Posterior cingulate gyrus (tissue), 11 donors: ENCODE data around the gene CTNNA2.

ENCODE experiments used
- DNase-seq, 10 donors: peaks; one replicate each; pipeline versions ENCODE4 v3.0.0 to v3.0.0-alpha.2; 2020 to 2021; ENCODE audit warnings: mixed read lengths in 3 of 10
- intact Hi-C: fragments of 100-400 bp; cut with DNase I; formaldehyde crosslinking; loops from one replicate; pipeline ENCODE4 v1.15.1; 2023

The CTNNA2 gene

GRCh38 chr2:79964966-79965365 lies 452.1 kb downstream of the CTNNA2 start:
- DNase-seq, result no peak
- intact Hi-C loops, result no loop called here

DNA sequence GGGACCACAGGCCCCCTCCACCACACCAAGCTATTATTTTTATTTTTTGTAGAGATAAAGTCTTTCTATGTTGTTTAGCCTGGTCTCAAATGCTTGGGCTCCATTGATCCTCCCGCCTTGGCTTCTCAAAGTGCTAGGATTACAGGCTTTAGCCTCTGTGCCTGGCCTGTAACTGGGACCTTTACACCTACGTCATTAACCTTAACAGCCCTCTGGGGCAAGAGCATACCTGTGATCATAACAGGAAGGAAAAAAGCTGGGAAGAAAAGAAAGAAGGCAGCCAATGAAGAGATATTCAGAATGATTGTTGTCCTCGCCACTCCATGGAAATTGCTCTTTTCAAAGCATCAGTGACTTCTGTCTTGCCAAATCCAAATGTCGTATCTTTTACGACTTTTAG lies 453.5 kb downstream of the CTNNA2 start:
- peak in 1 of 10 donors; percentile 42 for DNase-seq
- intact Hi-C loops, result no loop called here

GRCh38 chr2:79966882-79967281 lies 454.0 kb downstream of the CTNNA2 start:
- intact Hi-C loops, result no loop called here

GRCh38 chr2:79971807-79972206 lies 459.0 kb downstream of the CTNNA2 start:
- DNase-seq, result peak in 1 of 10 donors; percentile 47
- intact Hi-C loops, result no loop called here

More at GRCh38 chr2:79966882-79967281, 454.0 kb downstream of the CTNNA2 start:
- no peak for DNase-seq

GRCh38 chr2:79972661-79973060 lies 459.8 kb downstream of the CTNNA2 start:
- intact Hi-C loops, result no loop called here
- DNase-seq, result no peak

- DNase-seq, result no peak
- intact Hi-C loops, result no loop called here
These were observed 463.1 kb downstream of the CTNNA2 start for GRCh38 chr2:79975791-79976565.

GRCh38 chr2:79977792-79978191 lies 464.9 kb downstream of the CTNNA2 start:
- intact Hi-C loops, result no loop called here
- DNase-seq, result peak in 1 of 10 donors; percentile 62

GRCh38 chr2:79980116-79980515 lies 467.3 kb downstream of the CTNNA2 start:
- DNase-seq, result no peak

GRCh38 chr2:79980816-79981215 lies 468.0 kb downstream of the CTNNA2 start:
- intact Hi-C loops, result loop anchor here (2.0 kb wide), 1 partner anchor 44 kb away; no protein-coding TSS in a partner anchor
- DNase-seq, result no peak

More at GRCh38 chr2:79980116-79980515, 467.3 kb downstream of the CTNNA2 start:
- intact Hi-C loops, result loop anchor here (2.0 kb wide), 1 partner anchor 43 kb away; no protein-coding TSS in a partner anchor

DNA sequence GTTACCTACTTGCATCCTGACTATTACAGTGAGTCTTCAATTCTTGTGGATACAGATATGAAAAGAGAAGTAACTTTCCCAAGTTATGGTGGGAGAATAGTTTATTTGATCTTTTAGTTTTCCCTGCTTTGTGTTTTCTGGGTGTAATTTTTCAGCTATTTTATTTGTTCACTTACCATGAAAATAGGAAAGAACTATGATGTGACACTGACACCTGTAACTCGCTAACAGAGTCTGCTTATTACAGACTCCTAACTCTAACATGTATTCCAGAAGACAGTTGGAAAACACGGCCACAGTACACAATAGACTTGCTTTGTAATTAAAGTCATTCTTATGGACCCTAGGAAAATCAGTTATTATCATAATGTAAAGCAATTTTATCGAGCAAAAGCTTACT lies 468.5 kb downstream of the CTNNA2 start:
- no peak for DNase-seq

DNA sequence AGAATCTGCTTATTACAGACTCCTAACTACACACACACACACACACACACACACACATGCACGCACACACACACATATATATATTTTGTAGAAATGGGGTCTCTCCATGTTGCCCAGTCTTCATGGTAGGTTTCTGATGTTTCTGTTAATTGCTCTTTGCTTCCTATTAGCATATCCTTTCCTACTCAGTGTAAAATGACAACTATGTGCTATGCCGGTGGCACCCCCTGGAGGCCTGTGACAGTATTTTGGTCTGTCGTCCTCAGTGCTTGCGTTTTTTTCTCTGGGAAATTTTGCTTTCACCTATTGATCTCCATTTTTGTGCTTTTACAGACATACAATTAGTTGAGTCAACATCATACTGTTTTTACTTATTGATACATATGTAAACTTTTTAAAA lies 469.6 kb downstream of the CTNNA2 start:
- intact Hi-C loops, result no loop called here
- DNase-seq, result peak in 9 of 10 donors; percentile 18 to 89 (median 52)

More for the DNA sequence above, 468.5 kb downstream of the CTNNA2 start:
- intact Hi-C loops, result loop anchor here (2.0 kb wide), 1 partner anchor 45 kb away; no protein-coding TSS in a partner anchor

- intact Hi-C loops, result no loop called here
- DNase-seq, result no peak
These were observed 471.6 kb downstream of the CTNNA2 start for GRCh38 chr2:79984476-79984875.

DNA sequence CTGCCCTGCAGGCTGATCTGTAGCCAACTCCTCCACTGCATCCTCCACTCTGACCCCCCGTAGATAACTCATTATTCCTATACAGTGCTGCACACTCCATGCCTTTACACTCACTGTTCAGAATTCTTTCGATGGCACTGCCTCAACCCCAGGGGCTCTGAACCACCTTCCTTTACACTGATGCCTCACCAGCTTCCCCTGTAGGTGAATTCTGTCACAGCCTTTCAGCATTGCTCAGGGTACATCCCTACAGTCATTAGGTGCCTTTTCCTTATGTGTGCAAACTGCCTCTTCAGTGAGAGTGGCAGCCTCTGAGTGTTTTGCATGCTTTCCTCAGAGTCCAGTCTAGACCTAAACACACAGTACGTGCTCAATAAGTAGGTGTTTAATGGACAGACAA lies 472.3 kb downstream of the CTNNA2 start:
- intact Hi-C loops, result no loop called here

DNA sequence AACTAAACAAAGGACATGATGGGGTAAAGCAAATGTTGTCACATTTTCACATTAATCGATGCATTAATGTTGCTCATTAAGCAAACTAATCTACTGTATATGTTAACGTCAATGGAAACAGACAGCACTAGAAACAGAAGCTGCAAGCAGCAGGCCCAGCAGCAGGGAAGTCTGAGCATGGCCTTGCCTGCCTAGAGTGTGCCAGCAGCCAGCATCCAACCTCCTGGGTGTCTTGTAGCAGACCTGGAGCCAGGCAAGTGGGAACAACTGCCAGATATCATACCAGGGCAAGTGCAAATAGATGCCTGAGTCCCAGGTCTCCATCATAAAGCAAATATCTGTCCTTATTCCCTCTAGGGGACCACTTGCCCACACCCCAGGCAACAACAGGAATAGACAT lies 472.7 kb downstream of the CTNNA2 start:
- DNase-seq, result no peak
- intact Hi-C loops, result no loop called here

More for the DNA sequence above, 472.3 kb downstream of the CTNNA2 start:
- no peak for DNase-seq

DNA sequence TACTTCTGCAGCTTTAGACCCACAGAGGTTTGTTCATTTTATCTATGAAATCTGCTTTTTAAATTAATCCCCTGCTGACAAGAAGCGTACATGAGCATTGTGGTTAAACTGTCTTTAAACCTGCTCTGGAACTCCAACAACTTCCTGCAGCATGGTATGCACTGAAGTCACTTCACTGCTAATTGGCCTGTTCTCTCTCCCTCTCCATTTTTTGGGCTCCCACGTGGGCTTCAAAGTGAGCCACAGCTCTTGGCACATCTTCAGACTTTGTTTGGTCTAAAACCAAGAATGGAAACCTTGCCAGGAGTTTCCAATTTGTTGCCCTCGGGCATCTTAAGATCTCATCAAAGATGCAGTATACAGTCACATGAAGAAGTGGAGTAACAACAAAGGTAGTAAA lies 480.3 kb downstream of the CTNNA2 start:
- no peak for DNase-seq
- intact Hi-C loops, result no loop called here

DNA sequence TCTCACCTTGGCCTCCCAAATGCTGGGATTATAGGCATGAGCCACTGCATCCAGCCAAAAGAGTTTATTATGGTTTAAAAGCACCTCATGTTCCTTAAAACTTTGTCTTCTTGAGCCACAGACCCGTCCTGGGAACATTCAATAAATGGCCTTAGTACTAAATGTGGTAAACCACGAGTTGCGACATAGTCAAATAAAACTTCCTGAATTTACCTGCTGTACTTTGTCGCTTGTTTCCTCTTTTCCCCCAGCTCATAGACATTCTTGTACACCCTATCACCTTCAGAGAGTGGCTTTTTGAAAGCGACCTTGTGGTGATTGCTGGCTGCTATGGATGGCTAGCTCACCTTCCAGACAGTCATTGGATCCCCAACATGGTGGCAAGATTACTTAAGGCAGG lies 481.3 kb downstream of the CTNNA2 start:
- no peak for DNase-seq
- intact Hi-C loops, result no loop called here

- DNase-seq, result no peak
- intact Hi-C loops, result no loop called here
These were observed 482.1 kb downstream of the CTNNA2 start for GRCh38 chr2:79994965-79995364.

GRCh38 chr2:79996709-79997108 lies 483.9 kb downstream of the CTNNA2 start:
- intact Hi-C loops, result no loop called here
- DNase-seq, result no peak

- intact Hi-C loops, result no loop called here
- no peak for DNase-seq
These were observed 488.9 kb downstream of the CTNNA2 start for GRCh38 chr2:80001701-80002101.

DNA sequence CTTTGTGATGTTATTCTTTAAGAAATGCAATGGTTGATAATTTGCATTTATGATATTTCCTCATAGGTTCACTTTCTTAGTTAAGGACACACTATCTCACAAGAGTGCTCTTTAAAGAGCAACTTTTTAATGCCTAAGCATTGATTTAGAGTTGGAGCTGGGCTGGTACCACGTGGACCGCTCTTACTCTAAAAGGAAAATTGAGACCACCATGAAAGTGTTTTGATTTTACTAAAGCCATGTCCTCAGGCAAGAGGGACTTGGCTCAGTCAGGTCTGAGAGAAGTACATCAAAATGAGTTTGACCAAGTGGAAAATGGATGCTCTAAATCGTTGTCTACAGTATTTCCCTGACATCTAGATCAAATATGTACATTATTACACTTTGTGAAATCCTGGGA lies 489.3 kb downstream of the CTNNA2 start:
- intact Hi-C loops, result no loop called here
- no peak for DNase-seq

DNA sequence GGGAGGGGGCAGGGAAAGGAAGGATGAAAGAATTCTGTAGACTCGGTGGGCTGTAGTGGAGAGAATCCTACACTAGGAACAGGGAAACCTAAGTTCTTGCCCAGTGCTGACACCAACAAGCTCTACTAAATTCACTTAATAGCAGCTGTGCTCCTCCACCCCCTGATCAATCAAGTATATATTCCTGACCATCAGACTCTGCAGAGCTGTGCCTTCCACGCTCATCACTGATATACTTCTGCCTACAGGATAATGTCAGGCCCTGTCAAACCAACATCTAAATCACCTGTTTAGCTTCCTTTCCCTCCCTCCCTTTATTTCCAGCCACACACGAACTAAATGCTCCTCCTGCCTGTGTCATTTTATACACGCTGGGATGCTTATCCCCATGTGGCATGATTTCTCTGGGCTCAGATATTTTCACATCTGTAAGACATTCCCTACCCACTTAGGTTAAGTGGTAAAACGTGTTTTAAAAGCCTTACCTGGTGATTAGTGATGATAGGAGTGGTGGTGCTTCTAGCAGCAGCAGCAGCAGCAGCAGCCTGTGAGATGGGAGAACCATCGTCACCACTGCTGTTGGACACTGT lies 489.8 kb downstream of the CTNNA2 start:
- intact Hi-C loops, result no loop called here
- DNase-seq, result no peak
